GM18526 (cell line): ENCODE data around the gene GSTA3.

Experiments used
- POLR2A ChIP-seq: IDR thresholded peaks from 3 replicates; pipeline ENCODE4 v1.6.1; 2011; ENCODE audit not compliant: insufficient read length; ENCODE audit errors: extremely low read depth

The GSTA3 gene

GRCh38 chr6:52909531-52909930, at the start of gene GSTA3:
TSS of gene GSTA3 (minus strand) at chr6:52909698. CDS start at chr6:52905834, 3,864 bp downstream.
- TF ChIP-seq POLR2A: no peak

- no peak for TF ChIP-seq POLR2A
Measured at GRCh38 chr6:52958546-52959255, 49.2 kb upstream of the GSTA3 start.

- no peak for TF ChIP-seq POLR2A
Measured at GRCh38 chr6:52955871-52956270, 46.4 kb upstream of the GSTA3 start.

- no peak for TF ChIP-seq POLR2A
Measured at GRCh38 chr6:52953911-52954839, 44.7 kb upstream of the GSTA3 start.

GRCh38 chr6:52946306-52946705, 36.8 kb upstream of the GSTA3 start:
- TF ChIP-seq POLR2A: no peak

- TF ChIP-seq POLR2A: no peak
Measured at GRCh38 chr6:52942221-52942620, 32.7 kb upstream of the GSTA3 start.

- TF ChIP-seq POLR2A: no peak
Measured at GRCh38 chr6:52937908-52938307, 28.4 kb upstream of the GSTA3 start.

GRCh38 chr6:52933778-52934177, 24.3 kb upstream of the GSTA3 start:
- TF ChIP-seq POLR2A: no peak

- TF ChIP-seq POLR2A: no peak
Measured at GRCh38 chr6:52931351-52931750, 21.9 kb upstream of the GSTA3 start.

- TF ChIP-seq POLR2A: no peak
Measured at GRCh38 chr6:52929321-52930164, 20.0 kb upstream of the GSTA3 start.

GRCh38 chr6:52927451-52927850, 18.0 kb upstream of the GSTA3 start:
- no peak for TF ChIP-seq POLR2A

GRCh38 chr6:52925919-52926792, 16.7 kb upstream of the GSTA3 start:
- TF ChIP-seq POLR2A: no peak

- no peak for TF ChIP-seq POLR2A
Measured at GRCh38 chr6:52925042-52925441, 15.5 kb upstream of the GSTA3 start.

- no peak for TF ChIP-seq POLR2A
Measured at GRCh38 chr6:52922161-52922560, 12.7 kb upstream of the GSTA3 start.
